GM21360 (cell line): Measurements from ENCODE around the gene RNF212.
"Not testable (repeated sequence)": the region's sequence is repeated elsewhere in the genome, so short reads cannot be mapped to it uniquely, and the experiment has no call there.

Experiments used
- ATAC-seq: cut with Tn5 transposase; IDR thresholded peaks from one replicate; pipeline ENCODE4 v1.9.1; 2021; ENCODE audit warnings: mild to moderate bottlenecking, moderate library complexity; ENCODE audit not compliant: unreplicated experiment

Gene RNF212

GRCh38 chr4:1072830-1073446 is 40.4 kb downstream of the RNF212 start:
- ATAC-seq = no peak

GRCh38 chr4:1069394-1069793 is 44.0 kb downstream of the RNF212 start:
- ATAC-seq = no peak

- ATAC-seq = no peak
These were observed 47.6 kb downstream of the RNF212 start for GRCh38 chr4:1065732-1066131.

GRCh38 chr4:1062419-1062818 is 50.9 kb downstream of the RNF212 start:
- no peak for ATAC-seq

GRCh38 chr4:1061760-1062159 is 51.6 kb downstream of the RNF212 start:
- ATAC-seq = no peak

GRCh38 chr4:1061056-1061700 is 52.2 kb downstream of the RNF212 start:
- no peak for ATAC-seq

- ATAC-seq = no peak
These were observed 52.7 kb downstream of the RNF212 start for GRCh38 chr4:1060621-1061020.

- ATAC-seq = no peak
These were observed 53.2 kb downstream of the RNF212 start for GRCh38 chr4:1060121-1060520.

GRCh38 chr4:1058997-1059665 is 54.2 kb downstream of the RNF212 start:
- ATAC-seq = no peak

- ATAC-seq = no peak
These were observed 55.0 kb downstream of the RNF212 start for GRCh38 chr4:1058198-1058996.

GRCh38 chr4:1057403-1057745 is 56.0 kb downstream of the RNF212 start:
- no peak for ATAC-seq

GRCh38 chr4:1056671-1057402 is 56.5 kb downstream of the RNF212 start:
- no peak for ATAC-seq

GRCh38 chr4:1055721-1056590 is 57.4 kb downstream of the RNF212 start:
- no peak for ATAC-seq

- ATAC-seq = not testable (repeated sequence)
These were observed 58.1 kb downstream of the RNF212 start for GRCh38 chr4:1055243-1055701.

GRCh38 chr4:1054696-1055242 is 58.6 kb downstream of the RNF212 start:
- not testable (repeated sequence) for ATAC-seq

- ATAC-seq = not testable (repeated sequence)
These were observed 59.5 kb downstream of the RNF212 start for GRCh38 chr4:1053891-1054290.

GRCh38 chr4:1053080-1053661 is 60.2 kb downstream of the RNF212 start:
- ATAC-seq = no peak

GRCh38 chr4:1052231-1052671 is 61.1 kb downstream of the RNF212 start:
- no peak for ATAC-seq

- ATAC-seq = no peak
These were observed 61.9 kb downstream of the RNF212 start for GRCh38 chr4:1051472-1051871.
